ENCODE results near the gene DNAJC3. TPM values are rescaled to one million over a fixed set of nuclear protein-coding genes. Genes with fewer than 3 reads are reported as not detected.

The DNAJC3 gene
- polyA plus RNA-seq, 1 donor (not counting 4 experiments of a cell fraction or from before 2014, with no cell fraction given) = 23.8 TPM

GRCh38 chr13:95842898-95843297 is 166.0 kb downstream of the DNAJC3 start:
- dilution Hi-C loops (cut with MboI; ENCODE audit: extremely low pct_ligation_motif_present, low sequenced_read_pairs) = no loop called here
- DNase-seq (ENCODE audit: low read depth, low spot score) (no peak), FAIRE-seq (no peak)
- Histone ChIP-seq H3K9ac (ENCODE audit: control insufficient read depth, extremely low read depth, insufficient read depth, low read length) (no peak overlapping the region), H3K9me3 (ENCODE audit: control insufficient read depth, low read depth, low read length) (no peaks in the 10 kb centered on the region), H3K4me3 (ENCODE audit: control insufficient read depth in 2 of 3, extremely low read depth in 1 of 3, insufficient read depth in 2 of 3, low read depth in 1 of 3, low read length in 3 of 3) (no peak overlapping the region), H3K4me1 (ENCODE audit: control insufficient read depth, extremely low read depth, insufficient read depth, low read length) (no peaks in the 10 kb centered on the region), H4K20me1 (ENCODE audit: control insufficient read depth, extremely low read depth, insufficient read depth, low read length) (no peaks in the 10 kb centered on the region), H3K27ac (ENCODE audit: control insufficient read depth, insufficient read depth, low read length) (no peak overlapping the region), H3K4me2 (ENCODE audit: control insufficient read depth, extremely low read depth, insufficient read depth, low read depth, low read length) (no peak overlapping the region), H3K79me2 (ENCODE audit: control insufficient read depth, insufficient read depth, low read length) (no peaks in the 10 kb centered on the region), H3K36me3 (ENCODE audit: control insufficient read depth in 2 of 2, extremely low read depth in 1 of 2, insufficient read depth in 2 of 2, low read length in 2 of 2) (no peaks in the 10 kb centered on the region), H2AFZ (ENCODE audit: control insufficient read depth, low read length) (no peak overlapping the region), H3K27me3 (ENCODE audit: control insufficient read depth, extremely low read depth, insufficient read depth, low read length) (no peaks in the 10 kb centered on the region), H3K9me1 (ENCODE audit: control insufficient read depth, extremely low read depth, insufficient read depth, low read length) (no peaks in the 10 kb centered on the region)
- TF ChIP-seq EZH2 (IDR thresholded peaks at IDR 0.05; ENCODE audit: low read length) (no peak), CTCF (optimal IDR thresholded peaks at IDR 0.05 in 1 of 3, IDR thresholded peaks at IDR 0.05 in 1 of 3, conservative IDR thresholded peaks at IDR 0.05 in 1 of 3; ENCODE audit: extremely low read depth in 1 of 3, insufficient read depth in 2 of 3, low read length in 3 of 3) (no peak)

Small RNA genes within 50 kb of the gene (small RNA-seq; reads per million reads assigned to genes)
- gene HMGN1P24 (ENCODE audit: insufficient read length in 3 of 3, low read depth in 3 of 3, low replicate concordance in 1 of 3) = 0 reads per million in 3 experiments

Other genes starting within 250 kb of the DNAJC3 start
- not detected in 3 replicates for gene CLDN10, start 124.4 kb upstream of the DNAJC3 start, polyA plus RNA-seq
- gene DZIP1, start 32.4 kb upstream of the DNAJC3 start, polyA plus RNA-seq = 0.88 to 1.4 TPM (median 1.3 TPM) in 3 replicates